Measurements from ENCODE around the gene SPATA13.

SPATA13 gene

GRCh38 chr13:24168392-24168750 is 7.9 kb downstream of the SPATA13 start:
- no peak for DNase-seq

GRCh38 chr13:24168979-24169378 is 8.5 kb downstream of the SPATA13 start:
- no peak for DNase-seq

- DNase-seq: no peak
These were observed 11.6 kb downstream of the SPATA13 start for GRCh38 chr13:24172071-24172470.

- DNase-seq: no peak
These were observed 13.3 kb downstream of the SPATA13 start for GRCh38 chr13:24173795-24174194.

GRCh38 chr13:24175847-24176246 is 15.3 kb downstream of the SPATA13 start:
- DNase-seq: no peak

GRCh38 chr13:24176351-24177101 is 16.0 kb downstream of the SPATA13 start:
- DNase-seq: no peak

GRCh38 chr13:24178847-24179485 is 18.4 kb downstream of the SPATA13 start:
- no peak for DNase-seq

- no peak for DNase-seq
These were observed 18.9 kb downstream of the SPATA13 start for GRCh38 chr13:24179486-24179850.

GRCh38 chr13:24180750-24181377 is 20.3 kb downstream of the SPATA13 start:
- no peak for DNase-seq

GRCh38 chr13:24181991-24182702 is 21.6 kb downstream of the SPATA13 start:
- peak in 2 of 4 experiments; percentile 5 to 8 for DNase-seq

GRCh38 chr13:24182703-24183081 is 22.2 kb downstream of the SPATA13 start:
- no peak for DNase-seq

GRCh38 chr13:24183741-24184182 is 23.2 kb downstream of the SPATA13 start:
- DNase-seq: no peak

GRCh38 chr13:24184265-24184841 is 23.8 kb downstream of the SPATA13 start:
- no peak for DNase-seq

- DNase-seq: no peak
These were observed 24.4 kb downstream of the SPATA13 start for GRCh38 chr13:24184882-24185281.

- no peak for DNase-seq
These were observed 25.2 kb downstream of the SPATA13 start for GRCh38 chr13:24185591-24186232.

- DNase-seq: peak; percentile 35 to 73 (median 64)
These were observed 26.7 kb downstream of the SPATA13 start for GRCh38 chr13:24187185-24187584.

GRCh38 chr13:24192057-24192810 is 31.7 kb downstream of the SPATA13 start:
- peak; percentile 36 to 61 (median 60) for DNase-seq

GRCh38 chr13:24192811-24193162 is 32.3 kb downstream of the SPATA13 start:
- no peak for DNase-seq

GRCh38 chr13:24194447-24194846 is 33.9 kb downstream of the SPATA13 start:
- no peak for DNase-seq

- DNase-seq: no peak
These were observed 35.1 kb downstream of the SPATA13 start for GRCh38 chr13:24195626-24196025.

GRCh38 chr13:24196593-24197197 is 36.2 kb downstream of the SPATA13 start:
- peak in 2 of 4 experiments; percentile 30 to 32 for DNase-seq

Data from suppressor macrophage (primary cell).